H1 (cell line): Measurements from ENCODE around the gene AGPAT4.

Source experiments
- CEBPB ChIP-seq: IDR thresholded peaks from 2 replicates; pipeline ENCODE4 v1.6.1; 2012; ENCODE audit warnings: low read depth, low read length
- CREB1 ChIP-seq: IDR thresholded peaks from 2 replicates; pipeline ENCODE4 v1.6.1; 2012; ENCODE audit warnings: inconsistent platforms
- CTBP2 ChIP-seq: IDR thresholded peaks from 2 replicates; pipeline ENCODE4 v1.7.0; 2011; ENCODE audit warnings: borderline replicate concordance, mild to moderate bottlenecking, moderate library complexity, mixed read lengths, low read length; ENCODE audit not compliant: insufficient read depth, insufficient read length
- EGR1 ChIP-seq: IDR thresholded peaks from 2 replicates; pipeline ENCODE4 v1.6.1; 2011; ENCODE audit warnings: low read depth, low read length, borderline replicate concordance
- EP300 ChIP-seq, 2 experiments: IDR thresholded peaks; 1 replicate in 1 of 2; 2 replicates in 1 of 2; pipeline ENCODE4 v1.6.1; 2011 to 2012; ENCODE audit warnings: low read depth in 2 of 2, low read length in 2 of 2, mild to moderate bottlenecking in 2 of 2, borderline replicate concordance in 1 of 2, inconsistent platforms in 1 of 2, moderate library complexity in 1 of 2
- EZH2 ChIP-seq: fragments of 200-600 bp; sonication (generic); IDR thresholded peaks from 2 replicates; pipeline ENCODE4 v1.7.1; 2012; ENCODE audit warnings: low read depth, mild to moderate bottlenecking, moderate library complexity, low read length, inconsistent platforms; ENCODE audit not compliant: severe bottlenecking
- POLR2A ChIP-seq, 2 experiments: IDR thresholded peaks; 1 replicate in 1 of 2; 2 replicates in 1 of 2; pipeline ENCODE4 v1.6.1; 2011; ENCODE audit warnings: low read depth in 2 of 2, low read length in 2 of 2, mild to moderate bottlenecking in 2 of 2; ENCODE audit errors: control extremely low read depth in 1 of 2
- YY1 ChIP-seq: IDR thresholded peaks from 2 replicates; pipeline ENCODE4 v1.6.1; 2011; ENCODE audit warnings: low read depth, mild to moderate bottlenecking, low read length
- TF ChIP-seq, protein P1 (sequence below): IDR thresholded peaks from 2 replicates; pipeline ENCODE4 v1.6.1; 2012; ENCODE audit warnings: inconsistent platforms
- TF ChIP-seq, protein P2 (sequence below): IDR thresholded peaks from 2 replicates; pipeline ENCODE4 v1.6.1; 2011; ENCODE audit warnings: low read length, improper control_type of control experiment

DNA sequence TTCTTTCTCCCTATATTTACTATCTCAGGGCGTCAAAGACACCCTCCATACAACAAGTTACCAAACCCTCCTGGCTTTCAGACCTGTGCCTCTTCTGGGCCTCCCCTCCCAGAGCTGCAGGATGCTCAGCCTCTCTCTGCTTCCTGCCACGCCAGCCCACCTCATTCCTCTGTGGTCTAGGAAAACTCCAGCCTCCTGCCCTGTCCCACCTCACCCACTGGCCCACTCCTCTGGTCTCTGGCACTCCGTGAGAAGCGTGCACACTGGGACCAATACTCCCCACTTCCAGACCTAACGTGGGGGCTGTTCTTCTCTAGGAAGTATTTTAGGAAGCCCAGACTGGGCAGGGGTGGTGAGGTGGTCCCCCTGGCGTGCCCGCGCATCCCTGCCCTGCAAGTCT lies 9.7 kb downstream of the AGPAT4 start:
- TF ChIP-seq, protein P1, sequence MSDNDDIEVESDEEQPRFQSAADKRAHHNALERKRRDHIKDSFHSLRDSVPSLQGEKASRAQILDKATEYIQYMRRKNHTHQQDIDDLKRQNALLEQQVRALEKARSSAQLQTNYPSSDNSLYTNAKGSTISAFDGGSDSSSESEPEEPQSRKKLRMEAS = no peak
- TF ChIP-seq CREB1 (no peak), YY1 (no peak), CEBPB (no peak), EGR1 (no peak), POLR2A (IDR thresholded peaks at IDR 0.05; ENCODE audit: control extremely low read depth in 1 of 2, low read depth in 2 of 2, low read length in 2 of 2) (no peak), EZH2 (no peak), CTBP2 (no peak), EP300 (IDR thresholded peaks at IDR 0.05; ENCODE audit: borderline replicate concordance in 1 of 2, low read depth in 2 of 2, low read length in 2 of 2) (no peak)
- TF ChIP-seq, protein P2, sequence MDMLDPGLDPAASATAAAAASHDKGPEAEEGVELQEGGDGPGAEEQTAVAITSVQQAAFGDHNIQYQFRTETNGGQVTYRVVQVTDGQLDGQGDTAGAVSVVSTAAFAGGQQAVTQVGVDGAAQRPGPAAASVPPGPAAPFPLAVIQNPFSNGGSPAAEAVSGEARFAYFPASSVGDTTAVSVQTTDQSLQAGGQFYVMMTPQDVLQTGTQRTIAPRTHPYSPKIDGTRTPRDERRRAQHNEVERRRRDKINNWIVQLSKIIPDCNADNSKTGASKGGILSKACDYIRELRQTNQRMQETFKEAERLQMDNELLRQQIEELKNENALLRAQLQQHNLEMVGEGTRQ = no peak
